Tibial artery (tissue), 4 donors: ENCODE measurements around the gene STK32C.
A peak's percentile ranks its signal among the peaks of the same experiment; 100 is the strongest.

ENCODE experiments used
- DNase-seq, 2 donors: peaks; one replicate each; pipeline ENCODE4 v3.0.0-alpha.2; 2019
- H3K27ac ChIP-seq, 2 donors: fragments of 200-600 bp; sonication (generic) in 1 of 2; 1 replicate in 1 of 2; 2 replicates in 1 of 2; pipeline ENCODE4 v1.5.1; 2018 to 2019; ENCODE audit warnings: mild to moderate bottlenecking in 1 of 2
- H3K27me3 ChIP-seq, 2 donors: fragments of 200-600 bp; sonication (generic) in 1 of 2; one replicate each; pipeline versions ENCODE4 v1.5.1 to v1.6.0; 2016 to 2019
- H3K36me3 ChIP-seq, 3 donors: fragments of 200-600 bp; sonication (generic) in 2 of 3; one replicate each; pipeline ENCODE4 v1.5.1; 2016 to 2019; ENCODE audit warnings: mild to moderate bottlenecking in 2 of 3
- H3K4me1 ChIP-seq, 4 donors: fragments of 200-600 bp; sonication (generic) in 2 of 4; 1 replicate in 3 of 4; 2 replicates in 1 of 4; pipeline ENCODE4 v1.5.1; 2016 to 2019
- H3K4me3 ChIP-seq, 2 donors: fragments of 200-600 bp; sonication (generic) in 1 of 2; 1 replicate in 1 of 2; 2 replicates in 1 of 2; pipeline ENCODE4 v1.5.1; 2018 to 2019; ENCODE audit warnings: mild to moderate bottlenecking in 2 of 2
- H3K9me3 ChIP-seq, 3 donors: fragments of 200-600 bp; sonication (generic) in 1 of 3; one replicate each; pipeline ENCODE4 v1.5.1; 2016 to 2019
- intact Hi-C: fragments of 100-400 bp; cut with DNase I; formaldehyde crosslinking; loops from one replicate; pipeline ENCODE4 v1.15.0; 2023; ENCODE audit warnings: low total_unique reads
- TF ChIP-seq, protein P1 (sequence below), 2 experiments: fragments of 200-600 bp in 1 of 2; fragments of 450-650 bp in 1 of 2; IDR thresholded peaks; one replicate each; pipeline ENCODE4 v1.5.1; 2017 to 2019; ENCODE audit warnings: antibody characterized with exemption in 2 of 2, mild to moderate bottlenecking in 1 of 2, moderate library complexity in 1 of 2

The STK32C gene

DNA sequence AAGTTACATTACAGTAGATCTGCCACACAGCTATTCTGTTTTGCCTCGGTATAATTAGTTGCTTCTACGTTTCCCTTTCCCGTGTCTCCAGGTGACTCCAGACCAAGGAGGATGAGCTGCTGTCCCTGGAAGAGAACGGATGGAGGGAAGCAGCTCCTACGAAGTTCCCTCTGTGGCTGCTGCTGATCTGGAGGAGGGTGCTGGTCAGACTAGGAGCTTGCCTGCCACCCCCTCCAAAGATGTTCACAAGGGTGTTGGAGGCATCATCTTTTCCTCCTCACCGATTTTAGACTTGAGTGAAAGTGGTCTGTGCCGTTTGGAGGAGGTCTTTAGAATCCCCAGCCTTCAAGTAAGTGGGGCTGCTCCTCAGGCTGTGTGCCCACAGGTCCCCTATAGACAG, 25.6 kb upstream of the STK32C start:
- H3K9me3 ChIP-seq = no peaks in the 10 kb centered on the region
- no peak overlapping the region for H3K4me3 ChIP-seq
- TF ChIP-seq, protein P1, sequence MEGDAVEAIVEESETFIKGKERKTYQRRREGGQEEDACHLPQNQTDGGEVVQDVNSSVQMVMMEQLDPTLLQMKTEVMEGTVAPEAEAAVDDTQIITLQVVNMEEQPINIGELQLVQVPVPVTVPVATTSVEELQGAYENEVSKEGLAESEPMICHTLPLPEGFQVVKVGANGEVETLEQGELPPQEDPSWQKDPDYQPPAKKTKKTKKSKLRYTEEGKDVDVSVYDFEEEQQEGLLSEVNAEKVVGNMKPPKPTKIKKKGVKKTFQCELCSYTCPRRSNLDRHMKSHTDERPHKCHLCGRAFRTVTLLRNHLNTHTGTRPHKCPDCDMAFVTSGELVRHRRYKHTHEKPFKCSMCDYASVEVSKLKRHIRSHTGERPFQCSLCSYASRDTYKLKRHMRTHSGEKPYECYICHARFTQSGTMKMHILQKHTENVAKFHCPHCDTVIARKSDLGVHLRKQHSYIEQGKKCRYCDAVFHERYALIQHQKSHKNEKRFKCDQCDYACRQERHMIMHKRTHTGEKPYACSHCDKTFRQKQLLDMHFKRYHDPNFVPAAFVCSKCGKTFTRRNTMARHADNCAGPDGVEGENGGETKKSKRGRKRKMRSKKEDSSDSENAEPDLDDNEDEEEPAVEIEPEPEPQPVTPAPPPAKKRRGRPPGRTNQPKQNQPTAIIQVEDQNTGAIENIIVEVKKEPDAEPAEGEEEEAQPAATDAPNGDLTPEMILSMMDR (IDR thresholded peaks at IDR 0.05) = no peak
- peaks cover 0 to 10% (median 4%) of the 10 kb centered on the region in 3 donors for H3K36me3 ChIP-seq
- DNase-seq = peak in 1 of 2 donors; percentile 21
- no peak overlapping the region for H3K27ac ChIP-seq
- H3K27me3 ChIP-seq = no peaks in the 10 kb centered on the region
- peaks cover 0 to 35% (median 23%) of the 10 kb centered on the region in 4 donors for H3K4me1 ChIP-seq
- intact Hi-C loops = loop anchor here (10.0 kb wide), 2 partner anchors 61 to 429 kb away; partner anchors contain the start of genes PPP2R2D and PWWP2B

DNA sequence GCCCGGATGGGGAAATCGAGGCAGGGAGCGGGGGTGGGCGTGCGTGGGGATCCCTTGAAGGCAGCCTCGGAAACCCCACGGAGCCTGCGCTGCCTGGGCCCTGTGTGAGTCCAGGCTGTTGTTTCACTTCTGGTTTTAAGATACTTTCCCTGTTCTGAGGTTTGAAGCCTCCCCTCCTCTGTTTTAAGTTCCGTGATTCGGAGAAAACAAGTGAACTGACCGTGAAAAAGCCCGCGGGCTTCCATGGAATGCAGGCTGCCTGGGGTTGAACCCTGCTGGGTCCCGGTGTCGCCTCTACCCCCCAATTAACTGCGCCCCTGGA, 24.6 kb upstream of the STK32C start:
- Histone ChIP-seq H3K27ac (peak overlapping the region; percentile 42 to 59), H3K9me3 (no peaks in the 10 kb centered on the region), H3K27me3 (no peaks in the 10 kb centered on the region), H3K36me3 (no peaks in the 10 kb centered on the region), H3K4me3 (peak overlapping the region; percentile 76 to 78), H3K4me1 (peaks cover 0 to 35% (median 23%) of the 10 kb centered on the region in 4 donors)
- intact Hi-C loops = loop anchor here (10.0 kb wide), 2 partner anchors 62 to 428 kb away; partner anchors contain the start of genes PPP2R2D and PWWP2B
- DNase-seq = no peak
- TF ChIP-seq, protein P1 (IDR thresholded peaks at IDR 0.05) = no peak

DNA sequence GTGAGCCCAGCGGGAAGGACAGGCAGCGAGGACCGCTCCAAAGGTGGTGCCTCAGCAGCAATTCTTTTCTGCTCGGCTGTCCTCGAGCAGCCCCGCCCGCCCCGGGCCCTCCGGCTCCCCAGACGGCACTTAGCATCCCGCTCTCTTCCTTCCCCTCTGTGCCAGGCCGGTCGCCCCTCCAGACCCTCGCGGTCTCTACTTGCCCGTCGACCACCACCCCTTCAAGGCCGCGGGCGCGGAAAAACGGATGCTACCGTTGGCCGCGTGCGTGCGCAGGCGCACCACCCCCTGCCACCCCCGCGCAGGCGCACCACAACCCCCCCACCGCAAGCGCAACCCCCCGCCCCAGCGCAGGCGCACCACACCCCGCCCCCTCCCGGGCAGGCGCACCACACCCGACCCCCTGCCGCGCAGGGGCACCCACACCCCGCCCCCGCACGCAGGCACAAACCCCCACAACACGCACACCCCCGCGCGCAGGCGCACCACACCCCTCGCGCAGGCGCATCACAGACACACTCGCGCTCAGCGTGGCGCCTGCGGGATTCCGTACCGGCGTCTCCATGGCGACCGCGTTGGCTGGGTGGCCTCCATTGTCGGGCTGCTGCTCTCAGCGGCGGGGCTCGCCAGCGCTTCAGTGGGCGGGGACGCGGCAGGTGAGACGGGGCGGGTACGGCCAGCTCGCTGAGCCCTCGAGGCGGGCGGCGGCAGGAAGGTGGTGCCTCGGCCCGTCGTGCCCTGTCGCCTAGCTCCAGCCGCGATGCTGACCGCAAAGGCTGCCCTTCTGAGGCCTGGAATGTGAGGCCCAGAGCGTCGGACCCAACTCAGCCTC, 24.1 kb upstream of the STK32C start, which contains the start of gene LRRC27:
LRRC27 (plus strand) TSS at position 593 of the 832 bp plus-strand sequence. CDS start 1,332 bp downstream, outside the sequence.
- H3K27me3 ChIP-seq = no peaks in the 10 kb centered on the region
- intact Hi-C loops = loop anchor here (10.0 kb wide), 2 partner anchors 63 to 427 kb away; partner anchors contain the start of genes PPP2R2D and PWWP2B
- TF ChIP-seq, protein P1 (IDR thresholded peaks at IDR 0.05) = no peak
- H3K9me3 ChIP-seq = no peaks in the 10 kb centered on the region
- peak; percentile 97 to 99 for DNase-seq
- H3K36me3 ChIP-seq = no peaks in the 10 kb centered on the region
- peak within 1 kb of the TSS; percentile 76 to 78 for H3K4me3 ChIP-seq
- H3K27ac ChIP-seq = peak within 1 kb of the TSS; percentile 74 to 83
- H3K4me1 ChIP-seq = peaks cover 0 to 35% (median 23%) of the 10 kb centered on the region in 4 donors

DNA sequence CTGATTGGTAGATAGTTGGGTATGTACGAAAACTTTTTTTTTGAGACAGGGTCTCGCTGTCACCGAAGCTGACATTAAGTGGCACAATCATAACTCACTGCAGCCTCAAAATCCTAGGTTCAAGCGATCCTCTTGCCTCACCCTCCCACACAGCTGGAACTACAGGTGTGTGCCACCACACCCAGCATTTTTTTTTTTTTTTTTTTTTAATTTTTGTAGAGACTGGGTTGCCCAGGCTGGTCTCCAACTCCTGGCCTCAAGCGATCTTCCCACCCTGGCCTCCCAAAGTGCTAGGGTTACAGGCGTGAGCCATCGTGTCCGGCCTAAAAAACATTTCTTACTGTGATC, 22.7 kb upstream of the STK32C start:
- intact Hi-C loops = loop anchor here (10.0 kb wide), 2 partner anchors 64 to 426 kb away; partner anchors contain the start of genes PPP2R2D and PWWP2B
- no peak for DNase-seq
- peaks cover 0 to 8% (median 0%) of the 10 kb centered on the region in 3 donors for H3K36me3 ChIP-seq
- no peaks in the 10 kb centered on the region for H3K9me3 ChIP-seq
- peak overlapping the region; percentile 76 to 78 for H3K4me3 ChIP-seq
- no peaks in the 10 kb centered on the region for H3K27me3 ChIP-seq
- H3K27ac ChIP-seq = peak overlapping the region in 1 of 2 donors; percentile 24
- TF ChIP-seq, protein P1 (IDR thresholded peaks at IDR 0.05) = no peak
- peaks cover 0 to 35% (median 23%) of the 10 kb centered on the region in 4 donors for H3K4me1 ChIP-seq

DNA sequence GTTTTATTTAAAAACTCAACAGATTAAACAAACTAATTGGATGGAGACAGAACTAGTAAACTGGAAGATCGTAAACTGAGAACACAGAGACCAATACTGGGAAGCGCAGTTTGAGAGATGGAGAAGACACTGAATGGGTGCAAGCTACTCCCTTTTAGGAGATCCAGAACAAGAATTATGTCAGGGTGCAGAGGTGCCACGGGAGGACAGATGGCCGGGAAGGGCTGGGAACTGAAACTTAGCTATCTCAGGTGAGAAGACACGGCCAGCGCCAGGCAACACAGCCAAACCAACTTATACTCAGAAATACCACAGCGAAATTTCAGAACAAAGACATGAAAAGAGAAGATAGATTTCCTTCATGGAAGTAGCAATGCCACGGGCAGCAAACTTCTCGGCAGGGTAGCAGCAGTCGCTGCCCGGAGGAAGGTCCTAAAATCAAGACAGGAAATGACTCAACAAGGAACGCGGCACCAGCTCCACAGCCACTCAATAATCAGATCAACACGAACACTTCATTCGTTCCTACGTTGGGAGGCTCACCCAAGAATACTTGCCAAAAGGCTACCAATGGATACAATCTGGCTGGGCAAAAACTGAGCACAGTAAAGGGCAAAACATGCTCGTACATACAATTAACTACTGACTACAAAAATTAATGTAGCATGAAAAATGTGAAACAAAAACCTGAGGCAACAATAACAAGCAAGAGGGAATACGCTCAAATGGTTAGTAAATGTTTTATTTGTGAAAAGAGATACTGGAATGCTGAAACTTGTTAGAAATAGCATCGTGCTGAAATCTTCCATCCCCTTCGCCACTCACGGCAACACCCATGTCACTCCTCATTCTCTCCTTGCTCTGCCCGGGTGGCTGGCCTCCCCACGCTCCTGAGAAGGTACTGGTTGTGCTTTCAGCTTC, 22.1 kb upstream of the STK32C start:
- H3K9me3 ChIP-seq = no peaks in the 10 kb centered on the region
- peak overlapping the region; percentile 20 to 21 for H3K4me3 ChIP-seq
- peak; percentile 48 to 67 for DNase-seq
- H3K27me3 ChIP-seq = no peaks in the 10 kb centered on the region
- H3K36me3 ChIP-seq = peaks cover 0 to 8% (median 0%) of the 10 kb centered on the region in 3 donors
- peak overlapping the region in 1 of 2 donors; percentile 24 for H3K27ac ChIP-seq
- intact Hi-C loops = loop anchor here (10.0 kb wide), 2 partner anchors 65 to 425 kb away; partner anchors contain the start of genes PPP2R2D and PWWP2B
- peaks cover 0 to 35% (median 23%) of the 10 kb centered on the region in 4 donors for H3K4me1 ChIP-seq
- TF ChIP-seq, protein P1 (IDR thresholded peaks at IDR 0.05) = no peak
